ENCODE measurements around the gene EFNA4. TPM values are rescaled to one million over a fixed set of nuclear protein-coding genes. Genes with fewer than 3 reads are reported as not detected.

The EFNA4 gene
- total RNA-seq, 6 donors from 2014 or later: 2.8 to 8.1 (median 7.0) TPM

GRCh38 chr1:155040358-155041093 lies 23.0 kb upstream of the EFNA4 start:
- WGBS, 2 donors: 87 to 90% methylated on average over 14 of the region's 14 CpGs
- no peak for ATAC-seq (ENCODE audit: low FRiP score in 2 of 2)
- no peak for DNase-seq
- H3K27me3 ChIP-seq: no peaks in the 10 kb centered on the region
- no peaks in the 10 kb centered on the region for H3K36me3 ChIP-seq
- H3K9me3 ChIP-seq: no peaks in the 10 kb centered on the region
- H3K27ac ChIP-seq: no peak overlapping the region
- peaks cover 19 to 29% (median 24%) of the 10 kb centered on the region in 4 donors for H3K4me1 ChIP-seq
- TF ChIP-seq POLR2A (IDR thresholded peaks at IDR 0.05) (no peak), EP300 (IDR thresholded peaks at IDR 0.05) (no peak), POLR2AphosphoS5 (IDR thresholded peaks at IDR 0.05) (no peak)
- TF ChIP-seq, protein P1, sequence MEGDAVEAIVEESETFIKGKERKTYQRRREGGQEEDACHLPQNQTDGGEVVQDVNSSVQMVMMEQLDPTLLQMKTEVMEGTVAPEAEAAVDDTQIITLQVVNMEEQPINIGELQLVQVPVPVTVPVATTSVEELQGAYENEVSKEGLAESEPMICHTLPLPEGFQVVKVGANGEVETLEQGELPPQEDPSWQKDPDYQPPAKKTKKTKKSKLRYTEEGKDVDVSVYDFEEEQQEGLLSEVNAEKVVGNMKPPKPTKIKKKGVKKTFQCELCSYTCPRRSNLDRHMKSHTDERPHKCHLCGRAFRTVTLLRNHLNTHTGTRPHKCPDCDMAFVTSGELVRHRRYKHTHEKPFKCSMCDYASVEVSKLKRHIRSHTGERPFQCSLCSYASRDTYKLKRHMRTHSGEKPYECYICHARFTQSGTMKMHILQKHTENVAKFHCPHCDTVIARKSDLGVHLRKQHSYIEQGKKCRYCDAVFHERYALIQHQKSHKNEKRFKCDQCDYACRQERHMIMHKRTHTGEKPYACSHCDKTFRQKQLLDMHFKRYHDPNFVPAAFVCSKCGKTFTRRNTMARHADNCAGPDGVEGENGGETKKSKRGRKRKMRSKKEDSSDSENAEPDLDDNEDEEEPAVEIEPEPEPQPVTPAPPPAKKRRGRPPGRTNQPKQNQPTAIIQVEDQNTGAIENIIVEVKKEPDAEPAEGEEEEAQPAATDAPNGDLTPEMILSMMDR (IDR thresholded peaks at IDR 0.05): no peak
- H3K4me3 ChIP-seq: no peak overlapping the region

GRCh38 chr1:155042789-155043188 lies 20.8 kb upstream of the EFNA4 start:
- DNase-seq (no peak), ATAC-seq (ENCODE audit: low FRiP score in 2 of 2) (no peak)
- no peaks in the 10 kb centered on the region for H3K9me3 ChIP-seq
- TF ChIP-seq POLR2AphosphoS5 (IDR thresholded peaks at IDR 0.05) (no peak), EP300 (IDR thresholded peaks at IDR 0.05) (no peak), POLR2A (IDR thresholded peaks at IDR 0.05) (no peak)
- TF ChIP-seq, protein P1 (IDR thresholded peaks at IDR 0.05): no peak
- 72 to 81% methylated on average over 5 of the region's 5 CpGs for whole genome bisulfite sequencing, 2 donors
- no peaks in the 10 kb centered on the region for H3K36me3 ChIP-seq
- H3K27ac ChIP-seq: no peak overlapping the region
- peaks cover 19 to 29% (median 25%) of the 10 kb centered on the region in 4 donors for H3K4me1 ChIP-seq
- H3K27me3 ChIP-seq: no peaks in the 10 kb centered on the region
- H3K4me3 ChIP-seq: no peak overlapping the region

DNA sequence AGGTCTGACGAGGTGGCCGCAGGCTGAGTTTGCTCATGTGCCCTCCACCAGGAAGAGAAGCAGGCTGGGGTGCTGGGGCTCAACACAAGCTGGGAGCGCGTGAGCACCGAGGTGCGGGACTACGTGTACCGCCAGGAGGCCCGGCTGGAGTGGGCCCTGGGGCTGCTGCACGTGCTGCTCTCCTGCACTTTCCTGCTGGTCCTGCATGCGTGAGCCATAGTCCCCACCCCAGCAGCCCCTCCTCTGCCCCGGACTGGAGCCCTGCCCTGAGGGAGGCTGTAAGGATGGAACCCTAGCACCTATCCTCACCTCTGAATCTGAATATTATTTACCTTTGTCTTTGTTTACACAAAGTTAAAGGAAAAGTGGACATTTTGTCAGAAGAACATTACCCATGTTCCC lies 20.2 kb upstream of the EFNA4 start:
- no peaks in the 10 kb centered on the region for H3K36me3 ChIP-seq
- no peaks in the 10 kb centered on the region for H3K9me3 ChIP-seq
- peaks cover 19 to 27% (median 24%) of the 10 kb centered on the region in 4 donors for H3K4me1 ChIP-seq
- 76% methylated on average over 7 to 12 of the region's 12 CpGs for WGBS, 2 donors
- DNase-seq (peak in 1 of 2 donors; percentile 83), ATAC-seq (ENCODE audit: low FRiP score in 2 of 2) (no peak)
- no peak overlapping the region for H3K27ac ChIP-seq
- no peak overlapping the region for H3K4me3 ChIP-seq
- no peak for TF ChIP-seq POLR2A (IDR thresholded peaks at IDR 0.05)
- TF ChIP-seq POLR2AphosphoS5 (IDR thresholded peaks at IDR 0.05): no peak
- TF ChIP-seq, protein P1 (IDR thresholded peaks at IDR 0.05): no peak
- TF ChIP-seq EP300 (IDR thresholded peaks at IDR 0.05): no peak
- H3K27me3 ChIP-seq: no peaks in the 10 kb centered on the region

- ATAC-seq (ENCODE audit: low FRiP score in 2 of 2) (no peak), DNase-seq (no peak)
- no peaks in the 10 kb centered on the region for H3K36me3 ChIP-seq
- 54 to 70% methylated on average over 3 of the region's 3 CpGs for WGBS, 2 donors
- H3K27me3 ChIP-seq: no peaks in the 10 kb centered on the region
- no peak overlapping the region for H3K4me3 ChIP-seq
- H3K4me1 ChIP-seq: peaks cover 17 to 27% (median 20%) of the 10 kb centered on the region in 4 donors
- no peak overlapping the region for H3K27ac ChIP-seq
- no peaks in the 10 kb centered on the region for H3K9me3 ChIP-seq
- TF ChIP-seq POLR2AphosphoS5 (IDR thresholded peaks at IDR 0.05): no peak
- no peak for TF ChIP-seq POLR2A (IDR thresholded peaks at IDR 0.05)
- TF ChIP-seq EP300 (IDR thresholded peaks at IDR 0.05): no peak
- TF ChIP-seq, protein P1 (IDR thresholded peaks at IDR 0.05): no peak
Observed at GRCh38 chr1:155043793-155044192, 19.7 kb upstream of the EFNA4 start.

- WGBS, 2 donors: 84 to 89% methylated on average over 6 of the region's 6 CpGs
- no peak overlapping the region for H3K4me3 ChIP-seq
- ATAC-seq (ENCODE audit: low FRiP score in 2 of 2) (no peak), DNase-seq (no peak)
- TF ChIP-seq POLR2A (IDR thresholded peaks at IDR 0.05) (no peak), EP300 (IDR thresholded peaks at IDR 0.05) (no peak), POLR2AphosphoS5 (IDR thresholded peaks at IDR 0.05) (no peak)
- TF ChIP-seq, protein P1 (IDR thresholded peaks at IDR 0.05): no peak
- H3K9me3 ChIP-seq: no peaks in the 10 kb centered on the region
- H3K4me1 ChIP-seq: peaks cover 13 to 26% (median 18%) of the 10 kb centered on the region in 4 donors
- H3K27ac ChIP-seq: peak overlapping the region in 3 of 4 donors; percentile 51 to 73 (median 65)
- no peaks in the 10 kb centered on the region for H3K36me3 ChIP-seq
- H3K27me3 ChIP-seq: no peaks in the 10 kb centered on the region
Observed at GRCh38 chr1:155044365-155044764, 19.2 kb upstream of the EFNA4 start.
